Measurements from ENCODE around the gene TEP1.

GRCh38 chr14:20331053-20331613, 82.2 kb downstream of the TEP1 start:
- TF ChIP-seq POLR2A (IDR thresholded peaks at IDR 0.05; ENCODE audit: low read depth, low read length) (no peak), POLR2AphosphoS5 (IDR thresholded peaks at IDR 0.05; ENCODE audit: low read depth, low read length) (no peak)
